Fibroblast of lung (primary cell): ENCODE measurements around the gene LMO3.

Experiments used
- EZH2 ChIP-seq: IDR thresholded peaks from 2 replicates; pipeline ENCODE4 v1.5.1; 2012; ENCODE audit warnings: low read length, control low read depth, mild to moderate bottlenecking; ENCODE audit errors: missing control alignments
- TF ChIP-seq, protein P1 (sequence below), 2 donors: IDR thresholded peaks in 1 of 2; conservative IDR thresholded peaks in 1 of 2; 1 replicate in 1 of 2; 2 replicates in 1 of 2; pipeline ENCODE4 v1.5.1; 2011 to 2012; ENCODE audit warnings: low read length in 2 of 2, control low read depth in 1 of 2, inconsistent platforms in 1 of 2, low read depth in 1 of 2, mild to moderate bottlenecking in 1 of 2

DNA sequence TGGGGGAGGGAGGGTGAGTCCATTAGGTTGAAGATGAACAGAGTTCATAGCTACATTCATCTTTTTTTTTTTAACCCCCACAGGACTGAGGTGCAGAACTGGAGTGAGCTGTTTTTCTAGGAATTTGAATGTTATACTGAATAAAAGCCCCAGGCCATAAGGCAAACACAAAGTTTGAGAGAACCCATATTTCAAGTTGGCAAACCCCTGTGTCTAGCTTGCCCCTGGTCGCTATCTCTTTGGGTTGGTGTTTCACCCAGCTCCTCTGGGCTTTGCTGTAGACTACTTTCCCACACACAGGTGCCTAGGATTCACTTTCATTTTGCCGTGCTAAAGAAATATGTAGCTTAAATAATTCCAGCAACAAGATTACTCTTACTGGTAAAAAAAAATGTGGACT, 5.2 kb upstream of the LMO3 start:
- TF ChIP-seq, protein P1, sequence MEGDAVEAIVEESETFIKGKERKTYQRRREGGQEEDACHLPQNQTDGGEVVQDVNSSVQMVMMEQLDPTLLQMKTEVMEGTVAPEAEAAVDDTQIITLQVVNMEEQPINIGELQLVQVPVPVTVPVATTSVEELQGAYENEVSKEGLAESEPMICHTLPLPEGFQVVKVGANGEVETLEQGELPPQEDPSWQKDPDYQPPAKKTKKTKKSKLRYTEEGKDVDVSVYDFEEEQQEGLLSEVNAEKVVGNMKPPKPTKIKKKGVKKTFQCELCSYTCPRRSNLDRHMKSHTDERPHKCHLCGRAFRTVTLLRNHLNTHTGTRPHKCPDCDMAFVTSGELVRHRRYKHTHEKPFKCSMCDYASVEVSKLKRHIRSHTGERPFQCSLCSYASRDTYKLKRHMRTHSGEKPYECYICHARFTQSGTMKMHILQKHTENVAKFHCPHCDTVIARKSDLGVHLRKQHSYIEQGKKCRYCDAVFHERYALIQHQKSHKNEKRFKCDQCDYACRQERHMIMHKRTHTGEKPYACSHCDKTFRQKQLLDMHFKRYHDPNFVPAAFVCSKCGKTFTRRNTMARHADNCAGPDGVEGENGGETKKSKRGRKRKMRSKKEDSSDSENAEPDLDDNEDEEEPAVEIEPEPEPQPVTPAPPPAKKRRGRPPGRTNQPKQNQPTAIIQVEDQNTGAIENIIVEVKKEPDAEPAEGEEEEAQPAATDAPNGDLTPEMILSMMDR (conservative IDR thresholded peaks at IDR 0.05 in 1 of 2, IDR thresholded peaks at IDR 0.05 in 1 of 2; ENCODE audit: low read depth in 1 of 2, low read length in 2 of 2) = no peak
- TF ChIP-seq EZH2 = no peak
